ENCODE data around the gene CUBN. TPM values are rescaled to one million over a fixed set of nuclear protein-coding genes. Genes with fewer than 3 reads are reported as not detected.

The CUBN gene
- total RNA-seq, 1 donor from 2014 or later, result 1.3 TPM

DNA sequence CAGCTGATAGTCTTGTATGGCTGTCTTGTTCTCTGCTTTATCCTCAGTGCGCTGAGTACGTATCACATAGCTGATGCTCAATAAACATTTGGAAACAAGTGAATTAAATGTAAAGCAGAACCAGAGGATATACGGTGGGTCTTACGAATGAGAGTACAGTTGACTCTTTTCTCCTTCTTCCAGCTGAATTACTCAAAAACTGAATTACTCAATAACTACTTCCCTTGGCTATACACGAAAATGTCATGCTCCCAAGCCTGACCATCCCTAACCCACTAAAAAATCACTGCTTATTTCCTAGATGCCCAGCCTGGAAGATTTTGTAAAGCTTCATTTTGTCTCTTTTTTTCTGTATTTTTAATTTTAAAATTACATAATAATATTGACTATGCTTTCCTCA, 309.2 kb downstream of the CUBN start:
- H3K4me1 ChIP-seq, result peaks cover 19% of the 10 kb centered on the region

DNA sequence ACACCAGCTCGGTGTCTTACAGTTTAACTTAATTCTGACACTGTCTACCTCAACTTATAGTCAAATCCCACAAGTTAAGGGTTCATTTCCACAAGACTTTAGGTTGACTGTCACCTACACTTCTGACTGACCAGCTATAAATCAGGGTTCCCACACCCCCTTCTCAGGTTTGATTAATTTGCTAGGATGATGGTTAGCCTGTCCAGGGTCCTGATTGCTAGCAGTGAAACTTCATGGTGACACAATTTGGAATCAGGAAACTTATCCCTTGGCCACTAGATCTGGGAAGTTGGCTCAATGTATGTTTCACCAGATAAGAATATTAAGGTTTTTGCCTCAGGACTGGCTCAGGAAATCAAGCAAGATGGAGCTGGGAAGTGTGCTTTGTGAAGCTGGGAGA, 309.6 kb downstream of the CUBN start:
- no peak for DNase-seq
- intact Hi-C loops (cut with DNase I), result no loop called here
- Histone ChIP-seq H3K4me3 (no peak overlapping the region), H3K4me1 (peaks cover 19% of the 10 kb centered on the region), H3K27ac (no peak overlapping the region), H3K27me3 (no peaks in the 10 kb centered on the region), H3K9me3 (no peaks in the 10 kb centered on the region), H3K36me3 (no peaks in the 10 kb centered on the region)
- TF ChIP-seq, protein P1, sequence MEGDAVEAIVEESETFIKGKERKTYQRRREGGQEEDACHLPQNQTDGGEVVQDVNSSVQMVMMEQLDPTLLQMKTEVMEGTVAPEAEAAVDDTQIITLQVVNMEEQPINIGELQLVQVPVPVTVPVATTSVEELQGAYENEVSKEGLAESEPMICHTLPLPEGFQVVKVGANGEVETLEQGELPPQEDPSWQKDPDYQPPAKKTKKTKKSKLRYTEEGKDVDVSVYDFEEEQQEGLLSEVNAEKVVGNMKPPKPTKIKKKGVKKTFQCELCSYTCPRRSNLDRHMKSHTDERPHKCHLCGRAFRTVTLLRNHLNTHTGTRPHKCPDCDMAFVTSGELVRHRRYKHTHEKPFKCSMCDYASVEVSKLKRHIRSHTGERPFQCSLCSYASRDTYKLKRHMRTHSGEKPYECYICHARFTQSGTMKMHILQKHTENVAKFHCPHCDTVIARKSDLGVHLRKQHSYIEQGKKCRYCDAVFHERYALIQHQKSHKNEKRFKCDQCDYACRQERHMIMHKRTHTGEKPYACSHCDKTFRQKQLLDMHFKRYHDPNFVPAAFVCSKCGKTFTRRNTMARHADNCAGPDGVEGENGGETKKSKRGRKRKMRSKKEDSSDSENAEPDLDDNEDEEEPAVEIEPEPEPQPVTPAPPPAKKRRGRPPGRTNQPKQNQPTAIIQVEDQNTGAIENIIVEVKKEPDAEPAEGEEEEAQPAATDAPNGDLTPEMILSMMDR (IDR thresholded peaks at IDR 0.05), result no peak
- no peak for ATAC-seq

More for the DNA sequence above, 309.2 kb downstream of the CUBN start:
- no peak for DNase-seq
- no peaks in the 10 kb centered on the region for H3K36me3 ChIP-seq
- no peaks in the 10 kb centered on the region for H3K27me3 ChIP-seq
- no peak overlapping the region for H3K27ac ChIP-seq
- H3K4me3 ChIP-seq, result no peak overlapping the region
- intact Hi-C loops (cut with DNase I), result no loop called here
- TF ChIP-seq, protein P1 (IDR thresholded peaks at IDR 0.05), result no peak
- ATAC-seq, result no peak
- no peaks in the 10 kb centered on the region for H3K9me3 ChIP-seq

DNA sequence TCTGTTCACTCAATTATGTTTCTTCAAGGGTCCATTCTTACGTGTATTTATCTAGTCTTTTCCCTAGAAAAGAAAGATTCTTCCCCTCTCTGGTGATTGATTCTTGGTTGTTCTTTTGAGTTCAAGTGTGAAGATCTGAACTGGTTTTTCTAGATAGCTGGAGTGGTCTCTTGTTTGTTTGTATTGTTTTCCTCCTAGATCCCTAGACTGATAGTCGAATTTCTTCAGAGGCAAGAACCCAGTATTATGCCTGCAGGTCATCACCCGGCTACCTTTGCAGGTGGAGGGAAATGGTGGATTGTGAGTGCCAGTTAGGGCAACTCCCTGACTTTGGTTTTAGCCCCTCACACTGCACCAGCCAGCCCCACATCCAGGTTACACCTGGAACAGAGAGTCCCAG, 310.2 kb downstream of the CUBN start:
- intact Hi-C loops (cut with DNase I), result no loop called here
- TF ChIP-seq, protein P1 (IDR thresholded peaks at IDR 0.05), result no peak
- no peak for ATAC-seq
- Histone ChIP-seq H3K27ac (no peak overlapping the region), H3K27me3 (no peaks in the 10 kb centered on the region), H3K4me1 (peaks cover 19% of the 10 kb centered on the region), H3K4me3 (no peak overlapping the region), H3K36me3 (no peaks in the 10 kb centered on the region), H3K9me3 (no peaks in the 10 kb centered on the region)
- DNase-seq, result no peak

DNA sequence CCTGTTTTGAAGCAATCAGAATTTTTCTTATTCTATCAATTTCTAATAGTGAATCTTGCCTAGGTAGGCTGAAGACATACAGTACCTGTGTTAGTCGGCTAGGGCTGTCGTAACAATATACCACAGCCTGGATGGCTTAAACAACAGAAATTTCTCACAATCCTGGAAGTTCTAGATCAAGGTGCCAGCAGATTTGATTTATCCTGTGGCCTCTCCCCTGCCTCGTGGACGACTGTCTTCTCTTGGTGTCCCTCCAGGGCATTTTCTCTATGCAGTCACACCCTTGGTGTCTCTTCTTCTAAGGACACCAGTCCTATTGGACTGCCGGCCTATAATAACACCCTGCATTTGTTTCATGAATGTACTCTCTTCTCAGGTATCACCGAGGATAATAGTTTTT, 310.6 kb downstream of the CUBN start:
- H3K27me3 ChIP-seq, result no peaks in the 10 kb centered on the region
- no peak for ATAC-seq

DNA sequence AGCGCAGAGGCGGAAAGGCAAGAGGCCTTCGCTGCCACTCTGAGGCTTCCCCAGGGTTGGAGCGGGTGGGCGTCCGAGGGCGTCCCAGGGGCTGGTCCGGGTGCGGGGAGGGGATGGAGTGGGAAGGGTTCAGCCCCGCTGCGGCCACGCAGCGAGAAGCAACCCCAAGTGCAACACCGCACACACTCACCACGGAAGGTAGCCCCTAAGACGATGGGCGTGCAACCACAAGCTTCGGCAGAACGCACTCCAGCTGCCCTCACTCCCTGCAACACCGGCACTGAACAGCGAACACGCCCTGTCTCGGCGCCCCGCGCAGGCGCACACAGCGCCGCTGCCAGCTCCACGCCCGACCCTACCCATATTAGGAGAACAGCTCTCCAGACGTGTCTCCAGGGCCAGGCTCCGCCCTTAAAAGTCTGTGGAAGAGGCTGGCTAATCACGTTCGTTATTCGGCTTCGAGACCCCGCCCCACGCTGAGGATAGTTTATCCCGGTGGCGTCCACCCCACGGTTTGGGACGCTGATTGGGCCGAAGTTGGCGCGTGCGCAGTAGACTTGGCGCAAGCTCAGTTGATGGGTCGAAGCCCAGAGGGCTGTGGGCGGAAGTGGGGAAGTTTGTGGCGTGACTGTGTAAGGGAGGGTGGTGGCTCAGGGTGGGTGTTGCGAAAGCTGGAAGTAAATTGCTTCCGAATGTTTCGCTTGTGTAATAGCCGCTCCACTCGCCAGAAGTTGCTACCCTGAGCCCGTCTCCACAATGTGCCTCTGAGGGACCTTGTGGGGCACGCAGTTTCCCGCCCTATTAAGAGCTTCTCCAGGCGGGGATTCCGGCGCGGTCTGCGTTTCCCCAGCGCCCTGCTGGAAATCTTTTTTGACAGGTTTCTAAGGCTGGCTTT, 312.2 kb downstream of the CUBN start, which contains the start of gene RSU1:
Gene RSU1, minus strand, starts transcription at position 300 of the 895 bp plus-strand sequence. CDS start 343 bp downstream, outside the sequence.
- intact Hi-C loops (cut with DNase I), result no loop called here
- no peaks in the 10 kb centered on the region for H3K9me3 ChIP-seq
- TF ChIP-seq, protein P1 (IDR thresholded peaks at IDR 0.05), result no peak
- no peaks in the 10 kb centered on the region for H3K36me3 ChIP-seq
- H3K4me3 ChIP-seq, result peak within 1 kb of the TSS; percentile 72
- peak within 1 kb of the TSS; percentile 96 for H3K27ac ChIP-seq
- peak; percentile 98 for ATAC-seq
- no peaks in the 10 kb centered on the region for H3K27me3 ChIP-seq
- DNase-seq, result peak; percentile 100
- H3K4me1 ChIP-seq, result peaks cover 19% of the 10 kb centered on the region

More for the DNA sequence above, 310.6 kb downstream of the CUBN start:
- intact Hi-C loops (cut with DNase I), result no loop called here
- Histone ChIP-seq H3K27ac (no peak overlapping the region), H3K4me1 (peaks cover 19% of the 10 kb centered on the region), H3K9me3 (no peaks in the 10 kb centered on the region), H3K4me3 (no peak overlapping the region), H3K36me3 (no peaks in the 10 kb centered on the region)
- TF ChIP-seq, protein P1 (IDR thresholded peaks at IDR 0.05), result no peak
- no peak for DNase-seq

Data from upper lobe of right lung (tissue), 1 donor.